Astrocyte (in vitro differentiated cells and primary cell): ENCODE results near the gene CCDC12.

Source experiments
- CTCF ChIP-seq: IDR thresholded peaks from 2 replicates; pipeline ENCODE4 v1.5.1; 2011; ENCODE audit warnings: low read depth, mild to moderate bottlenecking, inconsistent platforms, low read length, moderate library complexity; ENCODE audit not compliant: insufficient read depth
- EZH2 ChIP-seq: IDR thresholded peaks from 2 replicates; pipeline ENCODE4 v1.6.1; 2012; ENCODE audit warnings: mild to moderate bottlenecking, low read length, inconsistent platforms; ENCODE audit not compliant: insufficient read depth

- TF ChIP-seq CTCF (no peak), EZH2 (no peak)
Observed at GRCh38 chr3:47010910-47011309, 34.4 kb upstream of the CCDC12 start.
